HCT116 (cell line): ENCODE data around the gene ANKFN1. TPM values are rescaled to one million over a fixed set of nuclear protein-coding genes. Genes with fewer than 3 reads are reported as not detected.

Experiments used
- ATAC-seq: fragments of 200-7000 bp; cut with Tn5 transposase; 2 replicates; pipeline ENCODE4 v1.9.1; 2020; ENCODE audit warnings: mild to moderate bottlenecking, moderate library complexity
- BruUV-seq: library from RNA; stranded (reverse); fragments of 400-500 nt; replicated peaks from 2 replicates; lab custom pipeline; 2021; lab: Mats Ljungman, UMichigan
- CTCF ChIA-PET: fragments of 300-600 bp; sonication (Branson Sonifier 250); formaldehyde crosslinking; loops from one replicate; lab custom pipeline; 2021; ENCODE audit warnings: antibody characterized with exemption; lab: Charles Lee
- POLR2A ChIA-PET: fragments of 300-600, 350-600 bp; sonication (Branson Sonifier 250); formaldehyde crosslinking; loops from one replicate; lab custom pipeline; 2021; ENCODE audit warnings: antibody characterized with exemption; lab: Charles Lee
- RAD21 ChIA-PET, 2 experiments: fragments of 300-600 bp; sonication (Branson Sonifier 250); formaldehyde crosslinking; loops; one replicate each; lab custom pipeline; 2023; ENCODE audit warnings: low total read pairs in 2 of 2; ENCODE audit not compliant: uncharacterized antibody in 2 of 2, unreplicated experiment in 2 of 2, low non-redundant PET in 1 of 2; lab: Charles Lee
- DNase-seq: peaks from one replicate; pipeline ENCODE4 v3.0.0-alpha.2; 2010; ENCODE audit warnings: low read depth, low spot score
- H2AFZ ChIP-seq: fragments of 200-600 bp; shearing (Covaris generic), sonication (generic); 2 replicates; pipeline ENCODE4 v1.6.1; 2017; ENCODE audit warnings: low read depth, mixed run types, mixed read lengths, antibody characterized with exemption, low read length; ENCODE audit not compliant: poor library complexity, severe bottlenecking
- H3K27ac ChIP-seq: 2 replicates; pipeline ENCODE4 v1.5.1; 2012; ENCODE audit warnings: low read depth, low read length
- H3K27me3 ChIP-seq: fragments of 200-600 bp; sonication (generic); 2 replicates; pipeline ENCODE4 v1.6.1; 2016; ENCODE audit warnings: mixed run types, low read length, mixed read lengths; ENCODE audit not compliant: insufficient read depth
- H3K36me3 ChIP-seq, 2 experiments: fragments of 200-500 bp in 1 of 2; fragments of 200-600 bp in 1 of 2; sonication (Bioruptor generic) in 1 of 2; sonication (generic) in 1 of 2; 2 replicates each; pipeline versions ENCODE4 v1.5.1 to v1.6.1; 2014 to 2016; ENCODE audit warnings: low read length in 2 of 2, inconsistent platforms in 1 of 2, mixed read lengths in 1 of 2, mixed run types in 1 of 2; ENCODE audit not compliant: insufficient read depth in 2 of 2, control insufficient read depth in 1 of 2
- H3K4me1 ChIP-seq, 2 experiments: fragments of 200-600 bp in 1 of 2; sonication (generic) in 1 of 2; 2 replicates each; pipeline versions ENCODE4 v1.5.1 to v1.6.1; 2012 to 2017; ENCODE audit warnings: low read length in 2 of 2, inconsistent platforms in 1 of 2, mild to moderate bottlenecking in 1 of 2, mixed read lengths in 1 of 2, mixed run types in 1 of 2, moderate library complexity in 1 of 2; ENCODE audit not compliant: insufficient read depth in 2 of 2, control insufficient read depth in 1 of 2
- H3K4me2 ChIP-seq: fragments of 200-600 bp; sonication (generic); 2 replicates; pipeline ENCODE4 v1.6.1; 2017; ENCODE audit warnings: mixed run types, low read length, mixed read lengths
- H3K4me3 ChIP-seq, 2 experiments: fragments of 200-600 bp in 1 of 2; sonication (generic) in 1 of 2; replicated peaks in 1 of 2; 2 replicates each; pipeline ENCODE4 v1.5.1; 2011 to 2016; ENCODE audit warnings: low read length in 2 of 2, control low read depth in 1 of 2, low read depth in 1 of 2, mild to moderate bottlenecking in 1 of 2, mixed read lengths in 1 of 2, mixed run types in 1 of 2
- H3K79me2 ChIP-seq: fragments of 200-600 bp; sonication (generic); 2 replicates; pipeline ENCODE4 v1.6.1; 2017; ENCODE audit warnings: mild to moderate bottlenecking, mixed run types, low read length, moderate library complexity, mixed read lengths; ENCODE audit not compliant: insufficient read depth
- H3K9ac ChIP-seq: fragments of 200-600 bp; sonication (generic); 2 replicates; pipeline ENCODE4 v1.6.1; 2016; ENCODE audit warnings: low read length, mixed read lengths
- H3K9me2 ChIP-seq: fragments of 200-600 bp; sonication (generic), shearing (Covaris generic); 2 replicates; pipeline ENCODE4 v1.6.1; 2017; ENCODE audit warnings: mixed run types, mild to moderate bottlenecking, moderate library complexity; ENCODE audit not compliant: insufficient read depth
- H3K9me3 ChIP-seq, 2 experiments: fragments of 200-500 bp in 1 of 2; fragments of 200-600 bp in 1 of 2; sonication (Bioruptor generic) in 1 of 2; sonication (generic) in 1 of 2; 2 replicates each; pipeline ENCODE4 v1.6.1; 2014 to 2017; ENCODE audit warnings: low read length in 2 of 2, mixed read lengths in 2 of 2, inconsistent platforms in 1 of 2, low read depth in 1 of 2, mild to moderate bottlenecking in 1 of 2, mixed run types in 1 of 2, moderate library complexity in 1 of 2; ENCODE audit not compliant: control insufficient read depth in 1 of 2, insufficient read depth in 1 of 2
- H4K20me1 ChIP-seq: fragments of 200-600 bp; sonication (generic), shearing (Covaris generic); 2 replicates; pipeline ENCODE4 v1.6.1; 2017; ENCODE audit warnings: mixed run types, mild to moderate bottlenecking, moderate library complexity; ENCODE audit not compliant: insufficient read depth
- CBX3 ChIP-seq: IDR thresholded peaks from 2 replicates; pipeline ENCODE4 v1.6.1; 2012; ENCODE audit warnings: low read depth
- CEBPB ChIP-seq: IDR thresholded peaks from 2 replicates; pipeline ENCODE4 v1.6.1; 2012; ENCODE audit warnings: low read depth
- EGR1 ChIP-seq: IDR thresholded peaks from 2 replicates; pipeline ENCODE4 v1.6.1; 2012; ENCODE audit warnings: low read depth
- ELF1 ChIP-seq: IDR thresholded peaks from 2 replicates; pipeline ENCODE4 v1.6.1; 2012; ENCODE audit warnings: low read depth, borderline replicate concordance
- FOSL1 ChIP-seq: IDR thresholded peaks from 2 replicates; pipeline ENCODE4 v1.6.1; 2012; ENCODE audit warnings: low read depth
- JUND ChIP-seq: IDR thresholded peaks from 2 replicates; pipeline ENCODE4 v1.6.1; 2012
- POLR2A ChIP-seq: IDR thresholded peaks from 2 replicates; pipeline ENCODE4 v1.7.0; 2011; ENCODE audit warnings: borderline replicate concordance; ENCODE audit not compliant: insufficient read depth, insufficient read length; ENCODE audit errors: extremely low read depth
- POLR2AphosphoS5 ChIP-seq: IDR thresholded peaks from 2 replicates; pipeline ENCODE4 v1.6.1; 2011; ENCODE audit warnings: mild to moderate bottlenecking, low read depth, low read length, moderate library complexity
- RAD21 ChIP-seq: IDR thresholded peaks from 2 replicates; pipeline ENCODE4 v1.6.1; 2012; ENCODE audit warnings: low read depth, mild to moderate bottlenecking
- SIN3A ChIP-seq: IDR thresholded peaks from 2 replicates; pipeline ENCODE4 v1.6.1; 2012; ENCODE audit warnings: low read depth
- SRF ChIP-seq: IDR thresholded peaks from 2 replicates; pipeline ENCODE4 v1.6.1; 2012; ENCODE audit warnings: low read depth
- YY1 ChIP-seq: IDR thresholded peaks from 2 replicates; pipeline ENCODE4 v1.6.1; 2011; ENCODE audit warnings: low read length, low read depth, moderate library complexity, mild to moderate bottlenecking; ENCODE audit not compliant: insufficient replicate concordance; ENCODE audit errors: extremely low read depth
- ZFX ChIP-seq: fragments of 450-650 bp; IDR thresholded peaks from 2 replicates; pipeline ENCODE4 v1.6.1; 2017
- ZNF274 ChIP-seq: fragments of 200-500 bp; sonication (Bioruptor generic); IDR thresholded peaks from 2 replicates; pipeline ENCODE4 v1.6.1; 2014; ENCODE audit warnings: mild to moderate bottlenecking, low read depth, low read length, inconsistent platforms
- intact Hi-C: fragments of 100-400 bp; cut with micrococcal nuclease; formaldehyde crosslinking; loops from 2 replicates; pipeline ENCODE4 v1.10.0; 2022
- total RNA-seq: library from RNA; stranded (reverse); gene quantifications from one replicate; pipeline ENCODE4 v1.2.1, GENCODE V29; 2021; ENCODE audit not compliant: unreplicated experiment
- TF ChIP-seq, protein P1 (sequence below), 3 experiments: fragments of 200-600 bp in 1 of 3; sonication (generic) in 1 of 3; IDR thresholded peaks in 2 of 3; conservative IDR thresholded peaks in 1 of 3; 2 replicates each; pipeline ENCODE4 v1.5.1; 2012 to 2017; ENCODE audit warnings: low read depth in 2 of 3, low read length in 2 of 3, antibody characterized with exemption in 1 of 3, borderline replicate concordance in 1 of 3, control low read depth in 1 of 3, mild to moderate bottlenecking in 1 of 3, mixed read lengths in 1 of 3, mixed run types in 1 of 3, moderate library complexity in 1 of 3; ENCODE audit not compliant: insufficient read depth in 1 of 3
- TF ChIP-seq, protein P2 (sequence below): IDR thresholded peaks from 2 replicates; pipeline ENCODE4 v1.6.1; 2011; ENCODE audit warnings: mild to moderate bottlenecking, low read length, moderate library complexity; ENCODE audit not compliant: insufficient replicate concordance; ENCODE audit errors: extremely low read depth
- TF ChIP-seq, protein P3 (sequence below): IDR thresholded peaks from 2 replicates; pipeline ENCODE4 v1.6.1; 2012; ENCODE audit warnings: low read depth
- TF ChIP-seq, protein P4 (sequence below): IDR thresholded peaks from 2 replicates; pipeline ENCODE4 v1.6.1; 2012

The ANKFN1 gene
- total RNA-seq, 1 experiment from 2014 or later: 1.1 TPM

DNA sequence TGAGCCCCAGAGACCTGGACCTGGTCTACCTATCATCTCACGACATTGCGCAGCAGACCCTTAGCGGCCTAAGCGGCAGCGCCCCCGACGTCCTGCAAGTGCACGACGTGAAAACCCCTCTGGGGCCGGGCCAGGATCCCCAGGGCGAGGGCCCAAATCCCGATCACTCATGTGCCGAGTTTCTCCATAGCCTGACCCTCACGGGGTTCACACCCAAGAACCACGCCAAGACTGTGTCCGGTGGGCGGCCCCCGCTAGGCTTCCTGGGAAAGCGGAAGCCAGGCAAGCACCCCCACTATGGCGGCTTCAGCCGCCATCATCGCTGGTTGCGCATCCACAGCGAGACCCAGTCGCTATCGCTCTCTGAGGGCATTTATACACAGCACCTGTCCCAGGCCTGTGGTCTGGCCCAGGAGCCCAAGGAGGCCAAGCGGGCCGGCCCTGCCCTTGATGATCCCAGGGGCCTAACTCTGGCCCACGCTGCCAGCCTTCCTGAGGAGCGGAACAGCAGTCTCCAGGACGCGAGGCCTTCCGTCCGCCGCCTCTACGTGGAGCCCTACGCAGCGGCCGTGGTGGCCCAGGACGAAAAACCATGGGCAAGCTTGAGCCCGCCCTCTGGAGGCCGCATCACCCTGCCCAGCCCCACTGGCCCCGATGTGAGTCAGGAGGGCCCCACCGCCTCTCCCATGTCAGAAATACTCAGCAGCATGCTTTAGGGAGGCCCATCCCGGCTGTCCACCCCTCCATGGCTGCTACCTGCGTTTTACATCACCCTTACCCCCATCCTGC lies 357.5 kb downstream of the ANKFN1 start:
- ChIA-PET RAD21 (no interaction called here), CTCF (interaction anchor here (3.4 kb wide), 1 partner anchor 11 kb away, joined by 28 read pairs; no protein-coding TSS in a partner anchor), POLR2A (no interaction called here)
- Histone ChIP-seq H4K20me1 (no peaks in the 10 kb centered on the region), H3K27me3 (peaks cover 55% of the 10 kb centered on the region), H3K36me3 (no peaks in the 10 kb centered on the region), H3K4me1 (no peaks in the 10 kb centered on the region), H3K79me2 (no peaks in the 10 kb centered on the region), H2AFZ (no peak overlapping the region), H3K27ac (no peak overlapping the region), H3K4me2 (no peak overlapping the region), H3K9ac (no peak overlapping the region), H3K4me3 (no peak overlapping the region), H3K9me3 (no peaks in the 10 kb centered on the region), H3K9me2 (no peaks in the 10 kb centered on the region)
- ATAC-seq (no peak), DNase-seq (no peak)
- BruUV-seq: no TSS peak
- intact Hi-C loops: no loop called here
- no peak for TF ChIP-seq SRF
- TF ChIP-seq POLR2A: no peak
- TF ChIP-seq FOSL1: no peak
- no peak for TF ChIP-seq EGR1
- no peak for TF ChIP-seq JUND
- TF ChIP-seq, protein P1, sequence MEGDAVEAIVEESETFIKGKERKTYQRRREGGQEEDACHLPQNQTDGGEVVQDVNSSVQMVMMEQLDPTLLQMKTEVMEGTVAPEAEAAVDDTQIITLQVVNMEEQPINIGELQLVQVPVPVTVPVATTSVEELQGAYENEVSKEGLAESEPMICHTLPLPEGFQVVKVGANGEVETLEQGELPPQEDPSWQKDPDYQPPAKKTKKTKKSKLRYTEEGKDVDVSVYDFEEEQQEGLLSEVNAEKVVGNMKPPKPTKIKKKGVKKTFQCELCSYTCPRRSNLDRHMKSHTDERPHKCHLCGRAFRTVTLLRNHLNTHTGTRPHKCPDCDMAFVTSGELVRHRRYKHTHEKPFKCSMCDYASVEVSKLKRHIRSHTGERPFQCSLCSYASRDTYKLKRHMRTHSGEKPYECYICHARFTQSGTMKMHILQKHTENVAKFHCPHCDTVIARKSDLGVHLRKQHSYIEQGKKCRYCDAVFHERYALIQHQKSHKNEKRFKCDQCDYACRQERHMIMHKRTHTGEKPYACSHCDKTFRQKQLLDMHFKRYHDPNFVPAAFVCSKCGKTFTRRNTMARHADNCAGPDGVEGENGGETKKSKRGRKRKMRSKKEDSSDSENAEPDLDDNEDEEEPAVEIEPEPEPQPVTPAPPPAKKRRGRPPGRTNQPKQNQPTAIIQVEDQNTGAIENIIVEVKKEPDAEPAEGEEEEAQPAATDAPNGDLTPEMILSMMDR (IDR thresholded peaks at IDR 0.05 in 2 of 3, conservative IDR thresholded peaks at IDR 0.05 in 1 of 3; ENCODE audit: borderline replicate concordance in 1 of 3, insufficient read depth in 1 of 3, low read depth in 2 of 3, low read length in 2 of 3): no peak
- no peak for TF ChIP-seq RAD21
- TF ChIP-seq, protein P2, sequence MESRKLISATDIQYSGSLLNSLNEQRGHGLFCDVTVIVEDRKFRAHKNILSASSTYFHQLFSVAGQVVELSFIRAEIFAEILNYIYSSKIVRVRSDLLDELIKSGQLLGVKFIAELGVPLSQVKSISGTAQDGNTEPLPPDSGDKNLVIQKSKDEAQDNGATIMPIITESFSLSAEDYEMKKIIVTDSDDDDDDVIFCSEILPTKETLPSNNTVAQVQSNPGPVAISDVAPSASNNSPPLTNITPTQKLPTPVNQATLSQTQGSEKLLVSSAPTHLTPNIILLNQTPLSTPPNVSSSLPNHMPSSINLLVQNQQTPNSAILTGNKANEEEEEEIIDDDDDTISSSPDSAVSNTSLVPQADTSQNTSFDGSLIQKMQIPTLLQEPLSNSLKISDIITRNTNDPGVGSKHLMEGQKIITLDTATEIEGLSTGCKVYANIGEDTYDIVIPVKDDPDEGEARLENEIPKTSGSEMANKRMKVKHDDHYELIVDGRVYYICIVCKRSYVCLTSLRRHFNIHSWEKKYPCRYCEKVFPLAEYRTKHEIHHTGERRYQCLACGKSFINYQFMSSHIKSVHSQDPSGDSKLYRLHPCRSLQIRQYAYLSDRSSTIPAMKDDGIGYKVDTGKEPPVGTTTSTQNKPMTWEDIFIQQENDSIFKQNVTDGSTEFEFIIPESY: no peak
- TF ChIP-seq, protein P3, sequence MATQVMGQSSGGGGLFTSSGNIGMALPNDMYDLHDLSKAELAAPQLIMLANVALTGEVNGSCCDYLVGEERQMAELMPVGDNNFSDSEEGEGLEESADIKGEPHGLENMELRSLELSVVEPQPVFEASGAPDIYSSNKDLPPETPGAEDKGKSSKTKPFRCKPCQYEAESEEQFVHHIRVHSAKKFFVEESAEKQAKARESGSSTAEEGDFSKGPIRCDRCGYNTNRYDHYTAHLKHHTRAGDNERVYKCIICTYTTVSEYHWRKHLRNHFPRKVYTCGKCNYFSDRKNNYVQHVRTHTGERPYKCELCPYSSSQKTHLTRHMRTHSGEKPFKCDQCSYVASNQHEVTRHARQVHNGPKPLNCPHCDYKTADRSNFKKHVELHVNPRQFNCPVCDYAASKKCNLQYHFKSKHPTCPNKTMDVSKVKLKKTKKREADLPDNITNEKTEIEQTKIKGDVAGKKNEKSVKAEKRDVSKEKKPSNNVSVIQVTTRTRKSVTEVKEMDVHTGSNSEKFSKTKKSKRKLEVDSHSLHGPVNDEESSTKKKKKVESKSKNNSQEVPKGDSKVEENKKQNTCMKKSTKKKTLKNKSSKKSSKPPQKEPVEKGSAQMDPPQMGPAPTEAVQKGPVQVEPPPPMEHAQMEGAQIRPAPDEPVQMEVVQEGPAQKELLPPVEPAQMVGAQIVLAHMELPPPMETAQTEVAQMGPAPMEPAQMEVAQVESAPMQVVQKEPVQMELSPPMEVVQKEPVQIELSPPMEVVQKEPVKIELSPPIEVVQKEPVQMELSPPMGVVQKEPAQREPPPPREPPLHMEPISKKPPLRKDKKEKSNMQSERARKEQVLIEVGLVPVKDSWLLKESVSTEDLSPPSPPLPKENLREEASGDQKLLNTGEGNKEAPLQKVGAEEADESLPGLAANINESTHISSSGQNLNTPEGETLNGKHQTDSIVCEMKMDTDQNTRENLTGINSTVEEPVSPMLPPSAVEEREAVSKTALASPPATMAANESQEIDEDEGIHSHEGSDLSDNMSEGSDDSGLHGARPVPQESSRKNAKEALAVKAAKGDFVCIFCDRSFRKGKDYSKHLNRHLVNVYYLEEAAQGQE: no peak
- no peak for TF ChIP-seq SIN3A
- no peak for TF ChIP-seq ELF1
- no peak for TF ChIP-seq ZFX
- TF ChIP-seq, protein P4, sequence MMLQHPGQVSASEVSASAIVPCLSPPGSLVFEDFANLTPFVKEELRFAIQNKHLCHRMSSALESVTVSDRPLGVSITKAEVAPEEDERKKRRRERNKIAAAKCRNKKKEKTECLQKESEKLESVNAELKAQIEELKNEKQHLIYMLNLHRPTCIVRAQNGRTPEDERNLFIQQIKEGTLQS: no peak
- no peak for TF ChIP-seq YY1
- no peak for TF ChIP-seq CBX3
- TF ChIP-seq POLR2AphosphoS5: no peak
- no peak for TF ChIP-seq CEBPB
- TF ChIP-seq ZNF274: no peak
